RWPE2 (cell line): Measurements from ENCODE around the gene KRT32.
A peak's percentile ranks its signal among the peaks of the same experiment; 100 is the strongest.

Source experiments
- ATAC-seq: fragments of 200-7000 bp; cut with Tn5 transposase; 3 replicates; pipeline ENCODE4 v1.9.1; 2021; ENCODE audit warnings: low read depth
- DNase-seq: peaks from one replicate; pipeline ENCODE4 v3.0.0-alpha.2; 2020; ENCODE audit warnings: low spot score
- H3K27ac ChIP-seq: fragments of 450-650 bp; 2 replicates; pipeline ENCODE4 v1.5.1; 2017; ENCODE audit warnings: mild to moderate bottlenecking; ENCODE audit not compliant: poor library complexity, severe bottlenecking
- H3K27me3 ChIP-seq: fragments of 250-450 bp; sonication (Bioruptor Pico); 2 replicates; pipeline ENCODE4 v1.5.1; 2021; ENCODE audit warnings: mild to moderate bottlenecking, moderate library complexity; ENCODE audit not compliant: insufficient read depth, poor library complexity, severe bottlenecking
- H3K36me3 ChIP-seq: fragments of 250-450 bp; sonication (Bioruptor Pico); 2 replicates; pipeline ENCODE4 v1.5.1; 2020; ENCODE audit warnings: low read depth, mild to moderate bottlenecking, moderate library complexity
- H3K4me1 ChIP-seq: fragments of 250-450 bp; sonication (Bioruptor Pico); 2 replicates; pipeline ENCODE4 v1.5.1; 2021; ENCODE audit warnings: mild to moderate bottlenecking, moderate library complexity; ENCODE audit not compliant: insufficient read depth, poor library complexity, severe bottlenecking
- H3K4me3 ChIP-seq: fragments of 250-450 bp; sonication (Bioruptor Pico); 2 replicates; pipeline ENCODE4 v1.5.1; 2021; ENCODE audit warnings: mild to moderate bottlenecking, moderate library complexity; ENCODE audit not compliant: severe bottlenecking
- H3K9me3 ChIP-seq: fragments of 250-450 bp; sonication (Bioruptor Pico); 2 replicates; pipeline ENCODE4 v1.5.1; 2021; ENCODE audit warnings: mild to moderate bottlenecking, moderate library complexity; ENCODE audit not compliant: severe bottlenecking
- TF ChIP-seq, protein P1 (sequence below): fragments of 450-650 bp; IDR thresholded peaks from one replicate; pipeline ENCODE4 v1.5.1; 2017; ENCODE audit warnings: mild to moderate bottlenecking, moderate library complexity; ENCODE audit not compliant: poor library complexity, severe bottlenecking

The KRT32 gene

DNA sequence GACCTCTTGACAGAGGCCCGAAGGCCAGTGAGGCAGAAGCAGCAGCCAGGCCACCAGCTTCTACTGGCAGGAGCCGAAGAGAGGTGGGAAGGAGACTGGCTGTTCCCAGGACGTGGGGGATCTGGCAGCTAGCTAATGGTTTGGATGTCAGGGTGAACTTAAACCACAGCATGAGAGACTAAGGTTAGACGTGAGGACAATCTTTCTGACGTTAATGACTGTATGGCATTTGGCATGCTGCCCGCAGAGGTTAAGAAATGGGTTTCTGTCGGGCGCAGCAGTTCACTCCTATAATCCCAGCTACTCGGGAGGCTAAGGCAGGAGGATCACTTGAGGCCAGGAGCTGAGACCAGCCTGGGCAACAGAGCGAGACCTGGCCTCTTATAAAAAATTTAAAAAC lies 44.5 kb upstream of the KRT32 start:
- Histone ChIP-seq H3K27me3 (no peaks in the 10 kb centered on the region), H3K4me3 (no peak overlapping the region), H3K27ac (no peak overlapping the region), H3K36me3 (no peaks in the 10 kb centered on the region), H3K4me1 (peaks cover 17% of the 10 kb centered on the region), H3K9me3 (no peaks in the 10 kb centered on the region)
- DNase-seq (no peak), ATAC-seq (no peak)
- TF ChIP-seq, protein P1, sequence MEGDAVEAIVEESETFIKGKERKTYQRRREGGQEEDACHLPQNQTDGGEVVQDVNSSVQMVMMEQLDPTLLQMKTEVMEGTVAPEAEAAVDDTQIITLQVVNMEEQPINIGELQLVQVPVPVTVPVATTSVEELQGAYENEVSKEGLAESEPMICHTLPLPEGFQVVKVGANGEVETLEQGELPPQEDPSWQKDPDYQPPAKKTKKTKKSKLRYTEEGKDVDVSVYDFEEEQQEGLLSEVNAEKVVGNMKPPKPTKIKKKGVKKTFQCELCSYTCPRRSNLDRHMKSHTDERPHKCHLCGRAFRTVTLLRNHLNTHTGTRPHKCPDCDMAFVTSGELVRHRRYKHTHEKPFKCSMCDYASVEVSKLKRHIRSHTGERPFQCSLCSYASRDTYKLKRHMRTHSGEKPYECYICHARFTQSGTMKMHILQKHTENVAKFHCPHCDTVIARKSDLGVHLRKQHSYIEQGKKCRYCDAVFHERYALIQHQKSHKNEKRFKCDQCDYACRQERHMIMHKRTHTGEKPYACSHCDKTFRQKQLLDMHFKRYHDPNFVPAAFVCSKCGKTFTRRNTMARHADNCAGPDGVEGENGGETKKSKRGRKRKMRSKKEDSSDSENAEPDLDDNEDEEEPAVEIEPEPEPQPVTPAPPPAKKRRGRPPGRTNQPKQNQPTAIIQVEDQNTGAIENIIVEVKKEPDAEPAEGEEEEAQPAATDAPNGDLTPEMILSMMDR = no peak

DNA sequence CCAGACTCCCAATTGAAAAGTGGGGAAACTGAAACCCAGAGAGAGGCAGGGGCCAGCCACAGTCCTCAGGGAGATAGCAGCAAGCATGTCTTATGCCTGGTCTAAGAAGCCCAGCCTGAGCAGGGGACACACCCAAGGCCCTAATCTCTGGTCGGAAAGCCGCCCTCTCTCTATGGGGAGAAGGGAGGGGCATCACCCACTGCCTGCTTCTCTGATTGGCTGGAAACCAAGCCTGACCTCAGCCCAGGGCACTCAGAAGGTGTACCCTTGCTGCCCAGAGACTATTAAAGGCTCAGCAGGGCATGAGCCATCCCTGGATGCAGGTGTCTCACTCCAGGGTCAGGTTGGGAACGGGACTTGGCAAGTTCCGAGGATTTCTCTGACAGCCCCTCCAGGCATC lies 43.9 kb upstream of the KRT32 start:
- Histone ChIP-seq H3K9me3 (no peaks in the 10 kb centered on the region), H3K36me3 (no peaks in the 10 kb centered on the region), H3K27ac (no peak overlapping the region), H3K4me1 (peaks cover 23% of the 10 kb centered on the region), H3K27me3 (no peaks in the 10 kb centered on the region), H3K4me3 (no peak overlapping the region)
- DNase-seq (no peak), ATAC-seq (no peak)
- TF ChIP-seq, protein P1 = no peak

DNA sequence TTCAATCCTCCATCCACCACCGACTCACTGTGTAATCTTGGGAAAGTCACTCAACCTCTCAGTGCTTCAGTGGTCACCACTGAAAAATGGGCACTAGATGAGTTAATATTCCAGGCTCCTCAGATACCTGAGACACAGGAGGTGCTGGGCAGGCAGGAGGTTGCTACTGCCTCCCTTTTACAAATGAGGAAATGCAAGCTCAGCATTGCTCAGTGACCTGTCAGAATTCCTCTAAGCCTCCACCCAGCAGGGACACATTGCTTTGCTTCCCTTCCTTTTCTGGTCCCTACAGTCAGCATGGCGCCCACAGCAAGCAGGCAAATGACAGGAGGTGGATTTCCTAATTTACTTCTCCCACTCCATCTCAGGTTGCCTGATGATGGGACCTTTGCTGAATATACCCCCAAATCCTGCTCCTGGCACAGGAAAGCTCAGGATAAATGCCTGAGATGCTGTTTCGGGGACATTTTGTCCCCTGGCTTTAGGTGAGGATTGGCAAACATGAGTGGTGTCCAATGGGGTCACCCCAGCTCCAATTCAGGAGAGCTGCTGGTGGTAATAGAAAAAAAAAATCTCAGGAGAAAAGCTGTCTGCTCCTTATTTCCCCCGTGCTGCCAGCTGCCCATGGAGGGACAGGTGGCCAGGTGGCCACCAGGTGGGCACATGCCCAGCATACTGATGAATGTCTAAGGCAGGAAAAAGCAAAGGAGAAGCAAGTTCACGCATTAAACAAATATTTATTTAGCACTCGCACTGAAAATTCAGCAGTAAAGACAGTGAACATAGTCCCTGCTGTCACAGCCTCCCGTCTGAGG lies 43.3 kb upstream of the KRT32 start:
- DNase-seq (no peak), ATAC-seq (no peak)
- Histone ChIP-seq H3K9me3 (no peaks in the 10 kb centered on the region), H3K4me1 (peaks cover 25% of the 10 kb centered on the region), H3K27ac (no peak overlapping the region), H3K27me3 (no peaks in the 10 kb centered on the region), H3K4me3 (no peak overlapping the region), H3K36me3 (no peaks in the 10 kb centered on the region)
- TF ChIP-seq, protein P1 = no peak

DNA sequence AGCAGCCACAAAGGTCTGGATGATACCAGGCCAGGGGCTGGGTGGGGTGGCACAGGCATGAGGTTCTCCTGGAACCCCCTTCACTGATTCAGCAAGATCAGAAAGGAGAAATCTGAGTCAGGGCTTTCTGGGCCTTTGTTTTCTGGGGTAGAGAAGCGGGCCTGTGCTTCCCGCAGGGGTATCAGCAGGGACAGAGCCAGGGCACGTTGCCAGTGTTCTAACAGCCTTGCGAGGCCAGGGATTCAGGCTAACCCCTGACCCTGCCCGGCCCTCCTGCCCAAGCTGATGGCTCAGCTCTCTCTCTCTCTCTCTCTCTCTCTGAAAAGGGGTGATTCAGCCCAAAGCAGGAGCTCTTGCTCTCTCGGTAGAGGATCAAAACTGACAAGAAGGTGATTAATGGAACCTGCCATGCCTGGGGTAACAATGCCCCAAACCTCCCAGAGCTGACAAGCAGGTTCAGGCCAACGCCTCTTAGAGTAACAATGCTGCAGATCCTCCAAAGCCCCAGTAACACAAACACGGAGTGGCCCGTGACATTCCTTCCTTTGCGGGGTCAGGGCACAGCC lies 40.2 kb upstream of the KRT32 start:
- H3K27ac ChIP-seq = peak overlapping the region; percentile 25
- H3K27me3 ChIP-seq = no peaks in the 10 kb centered on the region
- H3K9me3 ChIP-seq = no peaks in the 10 kb centered on the region
- H3K4me1 ChIP-seq = peaks cover 19% of the 10 kb centered on the region
- TF ChIP-seq, protein P1 = no peak
- H3K4me3 ChIP-seq = no peak overlapping the region
- ATAC-seq (peak; percentile 78), DNase-seq (no peak)
- H3K36me3 ChIP-seq = no peaks in the 10 kb centered on the region
